Fibroblast of the conjunctiva (primary cell): Measurements from ENCODE around the gene TNK1.

ENCODE experiments used
- DNase-seq: peaks from one replicate; pipeline ENCODE4 v3.0.0-alpha.2; 2010; ENCODE audit warnings: low read depth

Gene TNK1

GRCh38 chr17:7391307-7391706 lies 10.4 kb downstream of the TNK1 start:
- no peak for DNase-seq

- no peak for DNase-seq
These were observed 12.1 kb downstream of the TNK1 start for GRCh38 chr17:7392696-7393612.

GRCh38 chr17:7393613-7394451 lies 12.9 kb downstream of the TNK1 start:
- no peak for DNase-seq

- peak; percentile 63 for DNase-seq
These were observed 13.7 kb downstream of the TNK1 start, which contains the start of gene PLSCR3 for GRCh38 chr17:7394452-7395191. Gene PLSCR3 (minus strand): TSS chr17:7394525. CDS start chr17:7394110, 415 bp downstream.

GRCh38 chr17:7396147-7396546 lies 15.3 kb downstream of the TNK1 start:
- no peak for DNase-seq

GRCh38 chr17:7398612-7399011 lies 17.7 kb downstream of the TNK1 start:
- no peak for DNase-seq

GRCh38 chr17:7403043-7403726 lies 22.3 kb downstream of the TNK1 start:
- DNase-seq: no peak

- no peak for DNase-seq
These were observed 22.8 kb downstream of the TNK1 start for GRCh38 chr17:7403727-7403976.

- peak; percentile 99 for DNase-seq
These were observed 23.3 kb downstream of the TNK1 start, which contains the start of gene TMEM256 for GRCh38 chr17:7403977-7404736. Gene TMEM256 (minus strand): TSS chr17:7404097. CDS start chr17:7404084, 13 bp downstream.

GRCh38 chr17:7404737-7405349 lies 24.0 kb downstream of the TNK1 start:
- no peak for DNase-seq

- no peak for DNase-seq
These were observed 24.7 kb downstream of the TNK1 start for GRCh38 chr17:7405350-7406234.

GRCh38 chr17:7406235-7406825 lies 25.4 kb downstream of the TNK1 start:
- no peak for DNase-seq

GRCh38 chr17:7407082-7407481 lies 26.2 kb downstream of the TNK1 start:
- DNase-seq: no peak

GRCh38 chr17:7407485-7408251 lies 26.8 kb downstream of the TNK1 start, which contains the start of gene NLGN2:
Gene NLGN2 (plus strand): TSS chr17:7407845. CDS start chr17:7408256, 411 bp downstream.
- no peak for DNase-seq

GRCh38 chr17:7408252-7408727 lies 27.4 kb downstream of the TNK1 start:
- DNase-seq: no peak

- no peak for DNase-seq
These were observed 28.0 kb downstream of the TNK1 start for GRCh38 chr17:7408863-7409262.

- no peak for DNase-seq
These were observed 28.8 kb downstream of the TNK1 start for GRCh38 chr17:7409716-7410115.
